Activated naive CD4-positive, alpha-beta T cell (primary cell): ENCODE data around the gene BPIFB2.
"Not testable (repeated sequence)": the region's sequence is repeated elsewhere in the genome, so short reads cannot be mapped to it uniquely, and the experiment has no call there.

Source experiments
- DNase-seq, 4 experiments: peaks; one replicate each; lab custom pipeline; 2025; lab: John Stamatoyannopoulos, UW

Gene BPIFB2

GRCh38 chr20:32970973-32971300, 36.6 kb upstream of the BPIFB2 start:
- DNase-seq: no peak

DNA sequence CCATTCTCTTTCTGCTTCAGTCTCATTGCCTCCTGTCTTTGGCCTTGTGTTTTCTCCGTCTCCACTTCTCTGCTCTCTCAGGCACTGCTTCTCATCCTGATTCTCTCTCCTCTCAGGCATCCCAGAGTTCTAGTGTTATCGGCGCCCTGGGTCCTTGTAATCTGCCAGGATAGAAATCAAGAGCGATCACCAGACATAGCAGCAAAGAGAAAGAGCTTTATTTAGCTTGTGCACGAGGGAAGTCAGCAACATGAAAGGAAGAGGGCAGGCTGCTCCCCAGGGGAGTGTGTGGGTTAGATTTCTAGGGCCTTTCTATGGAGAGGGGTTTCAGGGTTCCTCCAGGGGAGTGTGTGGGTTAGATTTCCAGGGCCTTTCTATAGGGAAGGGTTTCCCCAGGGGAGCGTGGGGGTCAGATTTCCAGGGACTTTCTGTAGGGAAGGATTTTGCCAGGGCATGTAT, 35.8 kb upstream of the BPIFB2 start:
- no peak for DNase-seq

DNA sequence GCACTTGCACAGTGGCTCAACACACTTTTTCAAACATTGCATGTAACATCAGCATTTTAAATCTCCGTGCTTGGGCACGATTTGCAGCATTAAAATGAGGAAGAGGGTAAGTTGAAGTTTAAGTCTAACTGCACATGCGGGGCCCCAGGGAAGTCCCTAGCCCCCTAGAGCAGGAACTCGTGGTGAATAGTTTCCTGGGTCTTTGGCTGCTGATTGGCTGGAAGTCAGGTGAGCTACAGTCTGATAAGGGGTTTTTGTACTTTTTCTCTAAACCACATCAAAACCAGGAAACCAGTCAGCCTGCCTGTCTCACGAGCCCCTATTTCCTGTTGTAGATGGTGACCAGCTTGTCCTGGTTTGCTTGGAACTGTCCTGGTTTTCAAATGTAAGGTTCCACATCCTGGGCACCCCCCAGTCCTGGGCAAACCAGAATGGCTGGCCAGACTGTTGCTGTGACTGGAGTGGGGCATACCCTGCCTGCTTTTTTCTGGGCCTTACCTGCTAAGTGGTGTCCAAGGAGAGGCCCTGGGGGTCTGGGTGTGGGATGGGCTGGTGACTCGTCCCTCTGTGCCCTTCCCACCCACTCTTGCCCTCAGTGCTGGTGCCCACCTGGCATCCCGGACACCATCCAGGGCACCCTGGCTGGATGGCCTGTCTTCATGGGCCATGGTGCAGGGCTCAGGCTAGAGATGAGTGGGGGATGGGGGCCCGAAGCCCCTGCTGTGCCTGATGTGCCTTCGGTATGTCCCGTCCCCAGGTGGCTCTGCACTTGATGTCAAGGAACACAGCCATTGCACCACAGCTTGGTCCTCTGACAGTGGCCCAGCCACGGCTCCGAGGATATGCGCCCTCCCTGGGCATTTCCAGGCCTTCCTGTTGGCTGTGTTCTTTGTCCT, 35.1 kb upstream of the BPIFB2 start:
- DNase-seq: peak in 2 of 4 experiments; percentile 41 to 65

- no peak for DNase-seq
These were observed 34.3 kb upstream of the BPIFB2 start for GRCh38 chr20:32973077-32973717.

GRCh38 chr20:32974204-32975064, 33.1 kb upstream of the BPIFB2 start:
- not testable (repeated sequence) for DNase-seq

- not testable (repeated sequence) for DNase-seq
These were observed 32.4 kb upstream of the BPIFB2 start for GRCh38 chr20:32975121-32975520.

DNA sequence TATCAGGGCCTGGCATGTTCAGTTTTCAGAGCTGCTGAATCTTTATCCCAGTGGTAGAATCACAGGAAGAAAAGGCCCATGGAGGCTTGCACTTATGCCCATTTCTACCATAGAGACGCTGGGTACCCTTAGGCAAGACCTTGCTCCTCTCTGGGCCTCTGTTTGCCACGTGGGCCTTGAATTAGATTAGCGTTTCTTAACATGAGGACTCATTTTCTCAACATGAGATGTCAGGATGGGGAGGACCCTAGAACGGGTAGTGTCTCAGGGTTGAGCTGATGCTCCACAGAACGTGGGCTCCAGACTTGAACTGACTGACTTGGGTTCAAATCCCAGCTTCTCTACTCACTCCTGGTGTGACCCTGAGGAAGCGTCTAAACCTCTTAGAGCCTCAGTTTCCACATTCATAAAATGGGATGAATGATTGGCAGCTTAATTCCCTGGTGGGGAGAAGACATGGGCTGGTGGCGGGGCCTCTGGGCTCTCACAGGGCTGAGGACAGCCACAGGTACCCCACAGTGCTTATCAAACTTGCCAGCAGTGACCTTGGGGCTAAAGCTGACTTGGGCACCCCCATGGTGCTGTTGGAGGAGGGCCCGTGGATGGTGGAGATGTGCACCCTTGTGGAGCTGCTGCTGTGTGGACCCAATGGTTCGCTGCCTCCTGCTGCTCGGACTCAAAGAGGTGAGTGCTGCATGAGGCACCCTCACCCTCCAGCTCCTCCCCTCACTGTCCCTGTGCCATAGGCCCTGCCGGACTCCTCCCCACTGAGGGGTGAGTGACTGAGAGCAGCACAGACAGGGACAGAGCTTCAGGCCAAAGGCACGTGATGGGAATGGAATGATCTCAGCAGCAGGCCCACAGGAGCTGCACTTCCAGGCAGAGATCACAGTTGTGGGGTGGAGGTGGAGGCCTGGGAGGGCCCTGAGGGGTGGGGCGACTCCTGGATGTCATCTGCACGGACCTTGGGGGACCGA, 31.5 kb upstream of the BPIFB2 start:
- no peak for DNase-seq

DNA sequence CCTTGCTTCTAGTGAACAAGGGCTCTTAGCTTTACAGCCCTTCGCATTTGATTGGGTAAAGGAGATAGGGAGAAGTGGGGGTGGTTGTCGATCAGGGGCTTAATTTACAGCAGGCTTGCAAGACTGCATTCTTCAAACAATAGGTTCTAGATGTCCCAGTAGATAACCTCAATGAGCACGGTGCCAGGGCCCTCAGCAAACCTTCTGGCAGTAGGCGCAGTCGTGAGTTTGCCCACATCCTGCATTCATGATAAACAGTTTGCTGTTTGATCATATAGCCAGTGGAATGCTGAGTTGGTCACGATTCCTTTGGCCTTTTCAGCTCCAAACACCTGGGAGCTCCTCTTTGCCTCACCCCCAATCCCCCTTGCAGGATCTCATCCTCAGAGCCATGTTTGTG, 30.8 kb upstream of the BPIFB2 start:
- DNase-seq: no peak

DNA sequence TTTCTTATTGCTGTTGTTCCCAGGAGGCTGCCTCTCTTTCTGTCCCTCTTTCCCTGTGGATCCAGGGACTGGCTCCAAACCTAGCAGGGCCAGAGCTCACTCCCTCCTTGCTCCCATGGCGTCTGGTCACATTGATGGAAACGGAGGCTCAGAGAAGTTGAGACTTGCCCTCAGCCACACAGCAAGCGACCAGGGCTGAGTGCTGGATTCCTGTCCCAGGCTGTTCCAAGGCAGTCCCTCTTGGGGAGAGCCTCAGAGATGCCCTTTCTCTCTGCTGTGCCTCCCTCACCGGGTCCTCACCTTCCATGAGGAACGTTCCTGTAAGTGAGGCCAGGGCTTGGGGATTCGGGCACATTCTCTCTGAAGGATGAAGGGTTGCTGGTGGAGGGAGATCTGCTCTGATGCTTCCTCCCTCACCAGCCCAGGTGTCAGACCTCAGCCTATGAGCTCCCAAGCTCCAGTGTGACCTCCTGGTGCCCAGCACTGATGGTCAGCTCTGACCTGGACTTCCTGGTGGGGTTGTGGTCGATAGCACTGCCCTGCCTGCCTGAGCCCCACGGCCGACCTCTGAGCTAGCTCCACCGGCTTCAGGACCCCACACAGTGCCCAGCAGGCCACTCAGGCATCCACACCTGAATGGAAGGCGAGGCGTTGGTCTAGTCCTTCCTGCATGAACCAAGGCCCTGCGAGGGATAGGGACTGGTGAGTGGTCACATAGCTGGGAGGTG, 30.1 kb upstream of the BPIFB2 start:
- DNase-seq: no peak

DNA sequence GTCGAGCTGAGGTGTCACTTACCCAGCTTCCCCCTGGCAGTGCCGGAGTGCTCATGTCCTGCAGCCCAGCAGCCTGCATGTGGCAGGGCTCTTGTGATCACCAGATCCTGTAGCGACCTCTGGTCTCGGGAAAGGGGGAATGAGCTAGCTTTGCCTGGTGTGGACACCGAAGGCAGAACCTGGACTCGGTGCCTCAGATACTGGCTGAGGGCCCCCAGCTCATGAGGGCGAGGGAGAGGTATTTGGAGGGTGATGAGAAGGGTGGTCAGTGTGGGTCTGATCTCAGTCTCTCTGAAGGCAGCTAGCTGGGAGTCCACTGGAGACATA, 29.5 kb upstream of the BPIFB2 start:
- no peak for DNase-seq

GRCh38 chr20:32979201-32979998, 28.1 kb upstream of the BPIFB2 start:
- DNase-seq: no peak

DNA sequence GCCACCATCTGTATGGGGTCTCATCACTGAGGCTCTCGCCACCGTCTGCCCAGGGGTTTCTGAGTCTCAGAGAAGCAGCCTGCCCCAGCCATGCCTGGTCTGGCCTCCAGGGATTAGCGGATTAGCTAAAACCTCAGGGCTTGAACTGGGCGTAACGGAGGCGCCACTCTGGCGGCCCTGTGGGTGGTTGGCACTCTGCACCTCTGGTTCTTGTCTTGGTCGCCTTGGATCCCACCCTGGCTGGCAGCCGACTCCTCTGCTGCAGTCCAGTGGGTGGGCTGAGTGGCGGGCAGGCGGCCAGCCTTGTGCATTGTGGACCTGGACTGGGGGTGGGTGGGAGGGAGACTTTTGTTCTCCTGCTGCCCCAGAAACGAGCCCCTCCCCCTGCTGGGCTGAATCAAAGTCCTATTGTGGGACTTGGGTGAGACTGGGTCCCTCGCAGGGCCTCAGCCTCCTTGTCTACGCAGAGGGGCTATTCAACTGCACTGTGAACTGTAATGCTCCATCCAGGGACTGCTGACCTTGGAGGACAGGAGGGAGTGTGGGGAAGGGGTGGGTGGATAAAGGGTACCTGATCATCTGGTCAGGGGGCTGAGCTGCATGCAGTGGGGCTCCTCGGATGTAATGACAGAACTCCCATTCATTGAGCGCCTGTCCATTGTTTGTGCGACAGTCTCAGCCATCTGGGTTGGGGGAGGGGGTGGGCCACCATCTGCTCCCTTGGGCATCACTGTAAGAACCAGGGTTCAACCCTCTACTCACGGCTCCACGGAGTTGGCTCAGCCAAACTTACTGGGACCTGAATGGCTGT, 27.2 kb upstream of the BPIFB2 start:
- DNase-seq: no peak

DNA sequence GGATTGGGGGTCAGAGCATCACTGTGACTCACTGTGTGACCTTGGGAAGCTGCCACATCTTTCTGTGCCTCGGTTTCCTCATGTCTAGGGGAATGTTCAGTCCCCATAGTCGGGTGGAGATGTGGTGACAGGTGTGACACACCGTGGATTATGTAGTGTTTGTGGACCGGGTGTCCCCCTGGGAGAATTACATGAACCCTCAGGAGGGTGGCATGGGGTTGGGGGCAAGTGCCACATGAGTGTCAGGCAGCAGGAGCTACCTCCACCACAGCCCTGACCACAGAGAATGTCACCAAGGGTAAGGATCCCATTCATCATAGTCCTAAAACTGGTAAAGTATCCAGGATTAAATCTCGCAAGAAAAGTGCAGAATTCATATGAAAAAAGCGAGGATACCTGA, 26.5 kb upstream of the BPIFB2 start:
- DNase-seq: no peak

DNA sequence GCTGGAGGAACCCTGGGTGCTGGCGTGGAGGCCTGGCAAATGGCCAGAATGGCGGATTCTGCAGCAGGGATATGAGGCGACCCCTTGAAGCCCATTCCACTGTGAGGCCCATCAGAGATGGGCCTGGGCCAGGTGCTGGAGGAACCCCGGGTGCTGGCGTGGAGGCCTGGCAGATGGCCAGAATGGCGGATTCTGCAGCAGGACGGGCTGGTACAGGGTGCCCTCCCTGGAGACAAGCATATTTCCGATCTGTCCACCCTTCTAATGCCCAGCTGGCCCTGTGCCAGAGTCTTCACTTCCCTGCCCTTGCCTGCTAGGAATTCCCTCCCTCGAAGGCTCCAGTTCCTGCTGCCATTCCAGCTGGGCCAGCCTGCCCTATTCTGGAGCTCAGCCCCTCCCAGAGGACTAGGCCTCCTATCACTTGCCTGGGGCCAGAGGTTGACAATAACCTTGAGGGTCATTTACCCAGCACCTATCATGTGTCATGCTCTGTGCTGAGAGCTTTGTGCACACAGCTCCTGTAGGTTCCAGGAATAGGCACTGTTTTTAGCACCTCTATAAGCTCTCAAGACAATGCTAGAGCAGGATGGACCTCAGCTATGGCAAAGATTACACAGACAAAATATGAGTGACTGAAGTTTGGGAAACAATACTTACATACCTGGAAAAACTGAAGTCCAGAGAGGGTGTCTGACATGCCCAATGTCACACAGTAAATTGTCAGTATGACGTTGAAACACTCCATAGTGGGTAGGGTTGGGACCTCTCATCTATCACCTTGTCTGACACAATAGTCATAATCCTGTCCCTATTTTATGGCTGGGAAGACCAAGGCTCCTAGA, 24.7 kb upstream of the BPIFB2 start:
- no peak for DNase-seq

- DNase-seq: no peak
These were observed 23.9 kb upstream of the BPIFB2 start for GRCh38 chr20:32983459-32984112.

GRCh38 chr20:32984196-32984595, 23.3 kb upstream of the BPIFB2 start:
- no peak for DNase-seq

DNA sequence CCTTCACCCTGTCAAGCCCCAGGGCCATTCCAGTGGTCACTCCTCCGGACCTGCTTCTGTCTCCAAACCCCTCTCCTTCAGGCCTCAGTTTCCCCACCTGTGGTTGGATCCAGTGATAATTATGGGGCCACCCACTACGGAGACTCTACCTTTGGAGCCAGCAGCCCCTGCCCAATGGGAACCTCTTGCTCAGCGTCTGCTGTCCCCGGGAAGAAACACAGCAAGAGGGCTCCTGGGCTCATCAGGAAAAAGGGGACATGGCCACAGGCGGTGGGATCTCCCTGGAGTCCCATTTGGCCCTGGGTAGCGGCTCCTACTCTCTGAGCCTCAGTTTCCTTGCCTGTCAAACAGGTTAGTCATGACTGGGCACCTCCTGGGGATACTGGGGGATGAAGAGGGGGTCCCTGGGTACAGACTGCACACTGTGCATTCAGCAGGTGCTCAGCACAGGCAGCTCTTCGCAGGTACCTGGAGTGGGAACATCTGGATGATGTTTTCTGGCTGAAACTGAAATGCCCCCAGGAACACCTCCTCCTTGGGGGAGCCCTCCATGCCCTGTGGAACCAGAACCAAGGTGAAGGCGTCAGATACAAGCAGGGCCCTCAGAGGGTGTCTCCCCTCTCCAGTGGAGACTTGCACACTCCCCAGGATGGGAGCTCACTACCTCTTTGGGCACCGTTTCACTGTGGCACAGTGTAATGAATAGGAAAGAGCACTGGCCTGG, 22.7 kb upstream of the BPIFB2 start:
- DNase-seq: no peak
